Left cardiac atrium (tissue), 4 donors: ENCODE data around the gene FAM20C. TPM values are rescaled to one million over a fixed set of nuclear protein-coding genes. Genes with fewer than 3 reads are reported as not detected.
"Not testable (repeated sequence)": the region's sequence is repeated elsewhere in the genome, so short reads cannot be mapped to it uniquely, and the experiment has no call there.

Source experiments
- ATAC-seq, 2 donors: fragments of 200-7000 bp; cut with Tn5 transposase; one replicate each; pipeline ENCODE4 v1.9.1; 2020; ENCODE audit warnings: mild to moderate bottlenecking in 2 of 2, moderate library complexity in 2 of 2
- DNase-seq: peaks from one replicate; pipeline ENCODE4 v3.0.0-alpha.2; 2020
- intact Hi-C, 2 donors: fragments of 100-400 bp; cut with DNase I; formaldehyde crosslinking; loops; one replicate each; pipeline versions ENCODE4 v1.14.1 to v1.15.1; 2022 to 2023
- total RNA-seq, 2 donors: library from RNA; stranded (reverse); fragmentation: NEBNext Ultra II Directional; extraction: Animal tissue kit (Norgen Biotek cat#: 25700); gene quantifications; one replicate each; pipeline ENCODE4 v1.2.1, GENCODE V29; 2021
- donor health status: DM: no; HTN: yes; CAD: no.
- donor health status: DM: no; HTN: yes; CAD: no; lungs with severe emphysema.
- donor health status: DM: yes; HTN: yes; CAD: no.
- donor health status: Dilated cardiomyopathy.

The FAM20C gene
- total RNA-seq, 2 donors from 2014 or later, result 30.7 to 62.5 TPM

DNA sequence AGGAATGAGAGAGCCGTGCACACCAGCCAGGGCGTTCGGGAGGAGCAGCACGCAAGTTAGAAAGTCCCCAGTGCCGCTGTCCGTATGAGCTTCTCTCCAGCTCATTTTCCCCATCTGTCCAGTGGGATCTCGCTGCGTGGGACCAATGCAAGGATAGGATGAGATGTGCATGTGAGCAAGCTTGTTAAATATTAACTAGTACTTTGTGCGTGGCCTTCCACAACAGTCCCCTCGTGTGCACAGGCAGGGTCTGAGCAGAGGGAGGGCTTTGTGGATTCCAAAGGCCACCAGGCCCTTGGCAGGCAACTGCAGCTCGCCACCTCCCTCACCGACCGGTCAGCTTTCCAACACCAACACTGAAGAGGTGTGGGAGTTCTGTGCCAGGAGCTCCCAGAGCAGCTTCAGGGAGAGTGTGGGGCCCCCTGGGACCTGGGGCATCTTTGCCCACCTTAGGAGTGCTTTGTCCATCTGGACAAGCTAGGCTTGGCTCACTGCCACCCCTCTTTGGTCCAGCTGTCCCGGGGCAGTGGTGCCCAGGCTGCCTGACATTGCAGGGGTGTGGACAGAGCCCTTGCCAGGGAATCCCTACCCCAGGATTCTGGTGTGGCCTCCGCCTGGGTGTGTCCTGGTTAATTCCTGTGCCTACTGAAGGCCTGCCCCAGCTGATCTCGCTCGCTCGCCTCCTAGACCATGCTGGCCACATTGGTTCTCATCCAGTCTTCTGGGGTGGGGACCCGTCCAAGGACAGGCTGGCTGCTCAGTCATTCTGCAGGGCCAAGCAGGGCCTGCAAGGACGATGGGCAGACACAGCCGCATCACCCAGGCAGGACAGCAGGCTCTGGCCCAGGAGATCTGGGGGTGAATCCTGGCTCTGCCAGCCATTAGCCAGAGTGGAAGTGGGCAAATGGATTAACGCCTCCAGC, 5.3 kb downstream of the FAM20C start:
- ATAC-seq (no peak), DNase-seq (no peak)
- intact Hi-C loops, result no loop called here

DNA sequence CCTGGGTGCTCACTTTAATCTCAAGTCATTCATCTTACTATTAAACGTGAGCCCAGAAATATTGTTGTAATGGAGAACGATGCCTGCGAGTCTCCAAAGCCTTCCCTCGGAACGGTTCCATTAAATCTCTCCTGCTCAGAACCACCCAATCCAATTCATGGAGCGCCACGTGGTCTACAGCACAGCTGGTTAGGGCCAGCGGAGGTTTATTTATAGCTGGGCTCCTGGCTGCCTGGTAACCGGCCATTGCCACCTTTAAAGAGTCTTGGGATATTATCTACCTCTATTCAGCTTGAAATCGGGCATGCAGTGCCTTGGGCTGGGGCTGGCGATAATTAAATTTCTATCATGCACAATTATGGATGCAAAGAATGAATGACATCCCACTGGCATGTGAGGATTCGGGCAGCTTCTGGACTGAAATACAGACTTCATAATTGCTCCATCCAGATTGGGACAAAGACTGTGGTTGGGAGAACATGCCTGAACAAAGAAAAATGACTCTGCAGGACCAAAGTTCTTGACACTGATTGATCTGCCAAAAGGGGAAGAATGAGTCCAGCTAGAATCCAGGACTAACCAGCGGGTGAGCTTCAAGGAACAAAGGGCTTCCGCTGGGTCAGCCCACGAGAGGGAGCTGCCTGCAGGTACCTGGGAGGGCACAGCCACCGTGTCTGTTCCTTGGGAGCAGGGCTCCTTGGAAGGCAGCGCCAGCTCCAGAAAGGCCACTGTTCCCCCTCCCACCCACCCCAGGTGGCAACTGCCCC, 7.3 kb downstream of the FAM20C start:
- peak in 1 of 2 donors; percentile 12 for ATAC-seq
- intact Hi-C loops, result no loop called here
- DNase-seq, result no peak

DNA sequence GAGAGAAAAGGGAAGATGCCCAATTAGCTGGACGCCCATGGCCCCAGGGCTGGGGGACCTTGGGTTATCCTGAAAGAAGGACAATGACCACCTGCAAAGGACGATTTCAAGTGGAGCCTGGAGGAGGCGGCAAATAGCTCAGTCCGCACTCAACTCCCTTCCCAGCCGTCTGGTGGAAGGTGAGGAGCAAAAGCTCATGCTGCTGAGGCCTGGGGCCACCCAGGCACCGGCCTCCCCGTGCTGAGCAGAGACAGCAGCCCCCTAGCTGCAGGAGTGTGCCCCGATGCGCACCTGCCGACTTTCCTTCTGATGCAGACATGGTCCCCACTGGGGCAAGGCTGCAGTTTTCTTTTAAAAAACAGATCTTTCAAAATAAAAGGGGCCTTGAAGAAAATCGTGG, 7.9 kb downstream of the FAM20C start:
- no peak for DNase-seq
- ATAC-seq, result no peak
- intact Hi-C loops, result no loop called here

DNA sequence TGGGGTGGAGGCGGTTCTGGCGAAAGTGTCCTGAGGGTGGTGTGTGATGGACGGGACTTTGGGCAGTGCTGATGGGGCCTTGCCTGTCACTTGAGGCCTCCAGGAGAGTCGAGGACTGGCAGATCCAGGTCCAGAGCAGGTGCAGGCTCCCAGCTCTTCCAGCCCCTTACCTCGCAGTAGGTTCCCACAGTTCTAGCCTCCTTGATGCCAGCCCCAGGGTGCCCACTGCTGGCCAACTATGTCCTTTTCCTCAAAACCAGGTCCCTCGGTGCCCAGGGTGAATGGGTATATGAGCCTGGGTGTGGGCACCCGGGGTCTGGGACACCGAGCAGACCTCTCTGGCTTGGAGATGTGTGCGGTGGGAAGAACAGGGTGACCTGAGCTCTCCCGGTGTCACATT, 8.3 kb downstream of the FAM20C start:
- intact Hi-C loops, result no loop called here
- ATAC-seq (no peak), DNase-seq (no peak)

DNA sequence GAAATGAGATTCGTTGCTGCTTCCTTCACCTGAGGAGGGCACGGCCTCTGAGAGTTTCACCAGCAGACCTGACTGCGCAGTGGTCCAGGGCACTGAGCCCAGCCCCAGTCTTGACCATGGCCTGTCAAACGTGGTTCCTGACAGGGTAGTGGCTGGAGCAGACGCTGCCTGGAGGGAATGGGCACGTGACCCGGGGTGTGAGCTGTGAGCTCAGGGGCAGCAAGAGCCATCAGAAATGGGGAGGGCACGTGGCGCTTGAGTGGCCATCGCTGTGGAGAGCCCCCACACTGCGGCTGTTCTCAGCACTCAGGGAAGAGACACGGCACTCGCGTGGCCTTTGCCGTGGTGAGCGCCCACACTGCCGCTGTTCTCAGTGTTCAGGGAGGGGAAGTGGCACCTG, 12.0 kb downstream of the FAM20C start:
- DNase-seq (no peak), ATAC-seq (no peak)
- intact Hi-C loops, result no loop called here

DNA sequence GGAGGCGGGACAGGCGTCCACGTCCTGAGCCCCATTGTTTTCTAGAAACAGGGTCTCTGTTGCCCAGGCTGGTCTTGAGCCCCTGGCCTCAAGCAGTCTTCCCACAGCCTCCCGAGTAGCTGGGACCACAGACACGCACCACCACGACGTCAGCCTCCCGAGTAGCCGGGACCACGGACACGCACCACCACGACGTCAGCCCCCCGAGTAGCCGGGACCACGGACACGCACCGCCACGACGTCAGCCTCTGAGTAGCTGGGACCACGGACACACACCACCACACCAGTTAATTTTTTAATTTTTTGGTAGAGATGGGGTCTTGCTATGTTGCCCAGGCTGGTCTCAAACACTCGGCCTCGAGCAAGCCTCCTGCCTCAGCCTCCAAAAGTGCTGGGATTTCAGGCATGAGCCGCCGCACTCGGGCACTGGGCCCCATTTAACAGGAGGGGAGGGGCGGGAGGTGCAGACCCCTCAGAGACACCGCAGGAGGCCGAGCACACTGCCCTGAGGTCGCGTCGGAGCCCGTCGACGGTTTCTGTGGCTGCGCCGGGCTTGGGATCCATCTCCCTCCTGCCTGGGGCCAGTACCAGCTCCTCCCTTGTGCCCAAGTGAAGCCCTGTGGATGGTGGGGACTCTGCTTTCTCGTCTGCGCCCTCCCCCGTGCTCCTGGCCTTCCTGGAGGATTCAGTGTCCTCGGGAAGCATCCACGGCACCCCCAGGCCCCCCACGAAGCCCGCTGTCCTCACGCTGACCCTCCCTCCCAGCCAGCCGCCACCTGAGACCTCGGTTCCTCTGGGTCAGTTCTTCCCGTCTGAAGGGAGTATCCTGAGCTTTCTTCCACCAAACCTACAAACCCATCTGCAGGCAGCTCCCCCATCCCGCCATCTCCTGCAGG, 13.0 kb downstream of the FAM20C start:
- no peak for DNase-seq
- intact Hi-C loops, result no loop called here
- ATAC-seq, result peak in 1 of 2 donors; percentile 49

DNA sequence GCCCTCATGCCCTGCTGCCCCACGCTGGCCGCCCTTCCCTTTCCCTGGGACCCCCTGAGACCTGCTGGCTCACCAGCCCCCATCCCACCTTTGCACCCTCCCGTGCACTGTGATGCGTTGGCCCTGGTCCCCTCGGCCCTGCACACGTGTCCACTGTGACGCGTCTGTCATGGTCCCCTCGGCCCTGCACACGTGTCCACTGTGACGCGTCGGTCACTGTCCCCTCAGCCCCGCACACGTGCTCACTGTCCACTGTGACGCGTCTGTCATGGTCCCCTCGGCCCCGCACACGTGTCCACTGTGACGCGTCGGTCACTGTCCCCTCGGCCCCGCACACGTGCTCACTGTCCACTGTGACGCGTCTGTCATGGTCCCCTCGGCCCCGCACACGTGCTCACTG, 14.0 kb downstream of the FAM20C start:
- intact Hi-C loops, ATAC-seq, DNase-seq: not testable (repeated sequence)

DNA sequence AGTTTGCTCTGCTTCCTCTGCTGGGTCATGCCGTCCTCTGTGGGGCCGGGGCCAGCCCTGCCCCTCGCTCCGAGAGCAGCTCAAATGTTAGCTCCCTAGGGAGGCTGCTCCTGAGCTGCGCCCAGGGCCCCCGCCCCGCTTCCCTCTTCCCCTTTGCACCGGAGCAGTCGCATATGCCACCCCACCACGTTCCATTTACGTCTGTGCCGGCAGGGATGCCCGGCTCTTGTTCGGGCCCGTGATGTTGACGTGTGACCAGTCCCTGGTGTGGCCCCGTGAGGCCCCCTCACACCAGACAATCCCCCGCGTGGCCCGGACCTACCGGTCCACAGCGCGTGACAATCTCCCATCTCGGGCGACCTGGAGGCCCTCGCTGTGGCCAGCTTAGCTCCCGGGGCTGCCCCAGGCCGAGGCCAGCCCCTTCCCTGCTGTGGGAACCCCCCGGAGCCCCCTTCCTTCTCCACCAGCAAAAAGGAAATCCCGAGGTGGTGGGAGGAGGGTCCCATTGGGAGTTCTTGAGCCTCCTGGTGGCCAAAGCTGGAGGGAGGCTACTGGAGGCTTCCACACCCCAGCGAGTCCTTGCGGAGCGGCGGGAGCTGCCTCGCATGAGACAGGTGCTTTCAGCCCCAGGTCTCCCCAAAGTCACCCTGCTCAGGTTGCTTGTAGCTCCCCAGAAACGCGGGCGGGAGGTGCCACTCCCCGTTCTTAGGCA, 15.2 kb downstream of the FAM20C start:
- intact Hi-C loops, result no loop called here
- ATAC-seq, result no peak

DNA sequence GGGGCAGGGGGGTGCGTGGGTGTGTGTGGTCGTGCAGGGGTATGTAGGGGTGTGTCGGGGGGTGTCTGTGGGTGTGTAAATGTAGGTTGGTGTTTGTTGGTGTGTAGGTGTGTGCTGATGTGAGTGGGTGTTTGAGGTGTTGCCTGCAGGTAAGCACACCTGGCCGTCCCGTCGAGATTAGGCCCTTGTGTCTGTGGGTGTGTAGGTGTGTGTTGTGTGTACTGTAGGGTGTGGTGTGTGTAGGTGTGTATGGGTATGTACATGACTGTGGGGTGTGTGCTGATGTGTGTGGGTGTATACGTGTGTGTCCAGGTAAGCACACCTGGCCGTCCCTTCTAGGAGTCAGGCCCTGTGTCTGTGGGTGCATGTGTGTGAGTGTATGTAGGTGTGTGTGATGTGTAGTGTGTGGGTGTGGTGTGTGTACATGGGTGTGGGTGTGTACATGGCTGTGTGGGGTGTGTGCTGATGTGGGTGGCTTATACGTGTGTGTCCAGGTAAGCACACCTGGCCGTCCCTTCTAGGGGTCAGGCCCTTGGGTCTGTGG, 15.8 kb downstream of the FAM20C start:
- ATAC-seq (no peak), DNase-seq (no peak)
- intact Hi-C loops, result no loop called here

More for the DNA sequence above, 15.2 kb downstream of the FAM20C start:
- DNase-seq, result no peak

DNA sequence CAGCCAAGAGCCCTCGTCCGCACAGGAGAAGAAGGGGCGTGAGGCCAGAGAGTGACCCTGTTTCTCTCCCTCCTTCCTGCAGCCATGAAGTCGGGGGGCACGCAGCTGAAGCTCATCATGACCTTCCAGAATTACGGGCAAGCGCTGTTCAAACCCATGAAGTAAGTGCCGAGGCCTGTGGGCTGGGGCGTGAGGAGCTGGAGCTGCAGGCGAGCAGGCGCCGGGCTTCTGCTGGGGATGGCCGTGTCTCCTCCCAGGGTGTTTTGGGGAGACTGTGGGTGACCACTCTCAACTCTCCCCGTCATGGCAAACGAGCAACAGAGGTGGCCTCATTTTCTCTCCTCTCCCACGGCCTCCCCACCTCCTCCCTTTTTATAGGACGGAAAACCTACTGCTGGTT, 16.4 kb downstream of the FAM20C start:
- ATAC-seq (no peak), DNase-seq (no peak)
- intact Hi-C loops, result no loop called here

DNA sequence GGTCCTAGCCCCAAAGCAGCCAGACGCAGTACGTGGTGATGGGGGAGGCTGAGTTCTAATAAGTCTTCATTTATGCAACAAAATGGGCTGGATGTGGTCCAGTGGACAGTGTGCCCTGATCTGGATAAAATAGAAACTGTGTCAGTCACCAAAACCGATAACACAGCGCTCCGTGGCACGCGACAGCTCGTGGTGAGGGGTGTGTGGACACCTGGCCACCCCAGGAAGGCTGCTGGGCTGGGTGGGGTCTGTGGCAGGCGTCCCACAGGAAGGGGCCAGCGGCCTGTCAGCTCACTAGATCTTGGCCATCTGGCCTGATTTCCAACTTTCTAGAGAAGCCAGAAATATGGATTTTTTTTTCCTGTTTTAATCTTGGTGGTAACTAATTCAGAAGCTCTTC, 17.0 kb downstream of the FAM20C start:
- DNase-seq, result no peak
- ATAC-seq, result no peak
- intact Hi-C loops, result no loop called here

DNA sequence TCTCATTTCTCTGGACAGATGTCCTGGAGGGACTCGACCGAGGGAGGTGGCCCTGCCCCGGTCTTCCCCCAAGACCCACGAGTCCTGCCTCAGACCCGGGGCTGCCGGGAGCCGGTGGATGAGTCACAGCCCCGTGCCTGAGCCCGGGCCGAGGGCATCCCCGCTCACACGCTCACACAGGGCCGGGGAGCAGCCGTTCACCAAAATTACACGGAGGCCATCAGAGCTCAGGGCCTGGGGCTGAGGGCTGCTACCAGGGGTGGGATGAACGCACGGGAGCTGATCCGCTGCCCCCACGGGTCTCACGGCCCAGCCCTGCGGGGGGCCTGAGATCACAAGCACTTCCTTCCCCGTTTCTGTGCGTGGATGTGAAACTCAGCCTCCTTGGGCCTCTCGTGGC, 17.5 kb downstream of the FAM20C start:
- intact Hi-C loops, result no loop called here
- ATAC-seq, result peak; percentile 23 to 40

DNA sequence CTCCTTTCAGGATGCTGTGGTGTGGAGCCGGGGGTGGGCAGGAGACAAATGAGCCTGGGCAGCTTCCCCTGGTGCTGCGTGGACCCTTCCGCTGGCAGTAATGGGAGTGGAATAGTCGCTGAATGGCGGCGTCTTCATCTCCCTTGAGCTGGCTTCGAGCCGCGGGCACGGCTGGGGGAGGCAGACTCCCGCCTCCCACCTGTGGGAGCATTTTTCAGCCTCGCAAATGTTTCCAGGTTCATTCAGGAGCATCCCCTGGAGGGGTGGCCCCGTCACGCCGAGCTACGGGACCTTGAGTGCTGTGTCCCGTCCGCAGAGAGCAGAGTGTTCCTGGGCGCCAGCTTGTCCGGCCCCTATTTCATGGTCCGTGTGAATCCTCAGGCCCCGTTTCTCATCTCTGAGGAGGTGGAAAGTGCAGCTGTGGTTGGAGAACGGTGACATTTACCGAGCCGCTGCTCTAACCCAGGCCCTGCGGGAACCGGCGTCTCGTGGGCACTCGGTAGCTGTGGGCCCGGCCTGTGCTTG, 18.1 kb downstream of the FAM20C start:
- no peak for ATAC-seq
- intact Hi-C loops, result no loop called here
- no peak for DNase-seq

More for the DNA sequence above, 17.5 kb downstream of the FAM20C start:
- no peak for DNase-seq

DNA sequence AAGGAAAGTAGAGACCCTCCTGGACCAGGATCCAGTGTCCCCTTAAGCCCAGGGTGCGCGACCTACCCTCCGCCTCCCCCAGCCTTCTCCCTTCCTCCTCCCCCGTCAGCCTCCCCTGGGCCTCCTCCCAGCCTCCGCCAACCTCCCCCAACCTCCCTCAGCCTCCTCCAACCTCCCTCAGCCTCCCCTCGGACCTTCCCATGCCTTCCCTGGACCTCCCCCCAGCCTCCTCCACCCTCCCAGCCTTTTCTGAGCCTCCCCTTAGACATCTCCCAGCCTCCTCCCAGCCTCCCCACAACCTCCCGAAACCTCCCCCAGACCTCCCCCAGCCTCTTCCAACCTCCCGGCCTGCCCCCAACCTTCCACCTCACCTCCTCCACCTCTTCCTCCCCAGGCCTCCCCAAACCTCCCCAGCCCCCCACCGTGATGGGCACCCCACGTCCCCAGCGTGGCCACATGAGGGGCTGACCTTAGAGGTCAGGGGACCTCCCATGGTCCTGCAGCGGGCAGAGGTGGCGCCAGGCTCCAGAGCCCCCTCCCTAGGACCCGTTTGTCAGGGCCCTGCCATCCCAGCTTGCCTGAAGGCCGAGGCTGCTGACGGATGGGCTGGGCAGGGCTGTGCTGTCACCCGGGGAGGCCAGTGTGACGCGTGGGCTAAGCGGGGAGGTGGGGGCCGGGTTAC, 18.8 kb downstream of the FAM20C start:
- intact Hi-C loops, result no loop called here
- DNase-seq, result no peak
- no peak for ATAC-seq

DNA sequence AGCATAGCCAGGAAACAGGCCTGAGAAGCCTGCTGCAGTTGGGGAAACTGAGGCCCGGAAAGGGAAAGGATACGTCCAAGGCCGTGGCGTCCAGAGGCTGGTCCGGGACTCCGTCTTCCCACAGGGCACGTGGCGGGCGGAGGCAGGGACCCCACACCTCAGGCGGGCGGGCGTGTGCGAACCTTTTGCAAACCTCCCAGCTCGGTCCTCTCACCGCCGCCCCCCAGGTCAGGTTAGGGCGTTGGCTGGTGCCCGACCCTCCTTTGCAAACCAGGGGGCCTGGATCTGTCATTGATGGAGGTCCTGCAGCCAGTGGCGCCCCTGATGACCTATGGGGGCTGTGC, 19.3 kb downstream of the FAM20C start:
- intact Hi-C loops, result no loop called here
- ATAC-seq (no peak), DNase-seq (no peak)

DNA sequence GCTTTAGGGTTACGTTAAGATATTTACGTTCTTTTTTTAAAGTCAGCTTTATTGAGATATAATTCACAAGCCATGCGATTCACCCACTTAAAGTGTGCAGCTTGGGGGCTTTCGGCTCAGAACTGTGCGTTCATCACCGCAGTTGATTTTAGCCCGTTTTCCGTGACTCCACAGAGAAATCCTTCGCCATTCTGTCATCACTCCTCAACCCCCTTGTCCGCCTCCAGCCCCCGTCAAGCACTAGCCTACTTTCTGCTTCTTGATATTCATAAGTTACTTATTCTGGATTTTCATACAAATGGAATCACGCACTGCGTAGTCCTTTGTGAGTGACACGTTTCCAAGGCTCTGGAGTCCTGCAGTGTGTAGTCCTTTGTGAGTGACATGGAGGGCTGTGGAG, 20.4 kb downstream of the FAM20C start:
- DNase-seq (no peak), ATAC-seq (no peak)
- intact Hi-C loops, result no loop called here

DNA sequence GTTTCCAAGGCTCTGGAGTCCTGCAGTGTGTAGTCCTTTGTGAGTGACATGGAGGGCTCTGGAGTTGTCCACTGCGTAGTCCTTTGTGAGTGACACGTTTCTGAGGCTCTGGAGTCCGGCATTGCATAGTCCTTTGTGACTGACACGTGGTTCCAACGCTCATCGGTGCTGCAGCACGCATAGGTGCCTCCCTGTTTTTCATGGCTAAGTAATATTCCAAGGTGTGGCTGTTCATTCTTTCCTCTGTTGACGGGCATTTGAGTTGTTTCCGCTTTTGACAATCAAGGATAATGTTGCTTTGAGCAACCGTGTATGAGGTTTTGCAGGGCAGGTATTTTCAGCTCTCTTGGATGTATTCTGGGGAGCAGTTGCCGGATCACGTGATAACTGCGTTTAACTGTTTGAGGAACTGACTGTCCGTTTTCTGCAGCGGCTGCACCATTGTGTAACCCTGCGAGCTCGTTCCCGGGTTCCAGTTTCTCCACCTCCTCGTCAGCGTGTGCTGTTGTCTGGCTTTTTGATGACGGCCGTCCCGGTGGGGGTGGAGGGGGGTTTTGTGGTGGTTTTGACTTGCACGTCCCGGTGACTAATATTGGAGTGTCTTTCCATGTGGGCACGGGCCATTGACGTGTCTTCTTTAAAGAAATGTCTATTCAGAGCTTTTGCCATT, 21.1 kb downstream of the FAM20C start:
- DNase-seq, result no peak
- no peak for ATAC-seq
- intact Hi-C loops, result no loop called here
